Mononuclear cell (primary cell): ENCODE measurements around the gene TAPT1. TPM values are rescaled to one million over a fixed set of nuclear protein-coding genes. Genes with fewer than 3 reads are reported as not detected.
A peak's percentile ranks its signal among the peaks of the same experiment; 100 is the strongest.
"Not testable (repeated sequence)": the region's sequence is repeated elsewhere in the genome, so short reads cannot be mapped to it uniquely, and the experiment has no call there.

Experiments used
- H3K27me3 ChIP-seq: 2 replicates; pipeline ENCODE4 v1.6.0; 2011; ENCODE audit warnings: low read length, control low read depth; ENCODE audit not compliant: insufficient read depth
- H3K4me1 ChIP-seq: 2 replicates; pipeline ENCODE4 v1.5.1; 2011; ENCODE audit warnings: mild to moderate bottlenecking, low read length, control low read depth; ENCODE audit not compliant: insufficient read depth
- H3K4me3 ChIP-seq: 2 replicates; pipeline ENCODE4 v1.5.1; 2011; ENCODE audit warnings: mild to moderate bottlenecking, low read length, moderate library complexity
- H3K9me3 ChIP-seq: 2 replicates; pipeline ENCODE4 v1.5.1; 2011; ENCODE audit warnings: low read depth, mild to moderate bottlenecking, control low read depth, low read length
- total RNA-seq: library from RNA; depleted of rRNA; stranded (reverse); fragments of >200 nt; gene quantifications from one replicate; pipeline ENCODE4 v1.2.3, GENCODE V29; 2012

The TAPT1 gene, protein sequence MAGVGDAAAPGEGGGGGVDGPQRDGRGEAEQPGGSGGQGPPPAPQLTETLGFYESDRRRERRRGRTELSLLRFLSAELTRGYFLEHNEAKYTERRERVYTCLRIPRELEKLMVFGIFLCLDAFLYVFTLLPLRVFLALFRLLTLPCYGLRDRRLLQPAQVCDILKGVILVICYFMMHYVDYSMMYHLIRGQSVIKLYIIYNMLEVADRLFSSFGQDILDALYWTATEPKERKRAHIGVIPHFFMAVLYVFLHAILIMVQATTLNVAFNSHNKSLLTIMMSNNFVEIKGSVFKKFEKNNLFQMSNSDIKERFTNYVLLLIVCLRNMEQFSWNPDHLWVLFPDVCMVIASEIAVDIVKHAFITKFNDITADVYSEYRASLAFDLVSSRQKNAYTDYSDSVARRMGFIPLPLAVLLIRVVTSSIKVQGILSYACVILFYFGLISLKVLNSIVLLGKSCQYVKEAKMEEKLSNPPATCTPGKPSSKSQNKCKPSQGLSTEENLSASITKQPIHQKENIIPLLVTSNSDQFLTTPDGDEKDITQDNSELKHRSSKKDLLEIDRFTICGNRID
- total RNA-seq = 91.8 TPM

DNA sequence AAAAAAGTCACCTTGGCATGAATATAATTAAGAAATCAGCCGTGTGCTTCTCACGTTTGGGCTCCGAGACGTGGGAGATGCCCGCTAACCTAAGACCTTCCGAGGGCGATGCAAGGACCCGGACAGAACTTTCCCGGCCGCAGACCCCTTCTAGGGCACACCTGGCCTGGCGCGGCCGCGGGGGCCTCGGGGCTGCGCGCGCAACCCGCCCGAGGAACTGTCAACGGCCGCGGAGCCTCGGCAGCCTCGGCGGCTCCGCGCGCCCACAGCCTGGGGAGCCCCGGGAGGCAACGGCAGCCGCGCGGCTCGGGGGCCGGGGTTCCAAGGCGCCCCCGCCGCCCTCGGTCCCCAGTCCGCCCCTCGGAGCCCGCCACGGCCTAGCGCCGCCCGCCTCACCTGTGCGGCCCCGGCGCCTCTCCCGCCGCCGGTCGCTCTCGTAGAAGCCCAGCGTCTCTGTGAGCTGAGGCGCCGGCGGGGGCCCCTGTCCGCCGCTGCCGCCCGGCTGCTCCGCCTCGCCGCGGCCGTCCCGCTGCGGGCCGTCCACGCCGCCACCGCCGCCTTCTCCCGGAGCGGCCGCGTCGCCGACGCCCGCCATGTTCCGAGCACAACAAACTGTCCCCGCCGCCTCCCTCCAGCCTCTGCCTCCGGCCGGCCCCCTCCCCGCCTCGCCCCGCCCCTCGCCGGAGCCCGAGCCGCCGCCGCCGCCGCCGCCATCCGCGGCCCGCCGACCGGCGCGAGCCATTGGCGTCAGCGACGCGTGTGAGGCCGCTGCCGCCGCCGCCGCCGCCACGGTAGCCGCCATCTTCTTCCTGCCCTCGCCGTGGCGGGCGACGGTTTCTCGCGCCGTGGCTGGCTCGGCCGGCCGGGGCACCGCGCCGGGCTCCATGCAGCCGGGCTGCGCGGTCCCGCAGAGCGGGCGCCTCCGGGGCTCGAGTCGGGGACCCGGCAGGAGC is at the start of gene TAPT1:
TAPT1 (minus strand) TSS at position 609 of the 953 bp plus-strand sequence; CDS start at position 595, 14 bp downstream.
- no peaks in the 10 kb centered on the region for H3K27me3 ChIP-seq
- no peaks in the 10 kb centered on the region for H3K9me3 ChIP-seq
- peak within 1 kb of the TSS; percentile 83 for H3K4me3 ChIP-seq
- peaks cover 34% of the 10 kb centered on the region for H3K4me1 ChIP-seq

DNA sequence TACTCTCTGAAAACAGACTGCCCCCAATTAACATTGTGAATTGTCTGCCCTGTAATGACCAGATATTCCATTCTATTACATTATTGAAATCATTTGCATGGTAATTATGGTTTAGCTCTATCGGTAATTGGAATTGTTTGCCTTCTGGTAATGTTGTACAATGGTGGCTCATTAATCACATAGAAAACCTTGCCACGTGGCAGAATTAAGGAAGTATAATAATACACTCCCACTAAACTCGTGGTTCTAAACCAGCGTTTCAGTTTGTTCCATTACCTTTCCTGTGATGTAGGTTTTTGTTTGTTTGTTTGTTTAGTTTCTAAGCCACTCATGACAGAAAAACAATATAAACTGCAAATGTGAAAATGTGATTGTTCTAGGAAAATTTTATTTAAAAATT is 45.1 kb upstream of the TAPT1 start:
- Histone ChIP-seq H3K4me3 (no peak overlapping the region), H3K9me3 (no peaks in the 10 kb centered on the region), H3K4me1 (peaks cover 23% of the 10 kb centered on the region), H3K27me3 (no peaks in the 10 kb centered on the region)

DNA sequence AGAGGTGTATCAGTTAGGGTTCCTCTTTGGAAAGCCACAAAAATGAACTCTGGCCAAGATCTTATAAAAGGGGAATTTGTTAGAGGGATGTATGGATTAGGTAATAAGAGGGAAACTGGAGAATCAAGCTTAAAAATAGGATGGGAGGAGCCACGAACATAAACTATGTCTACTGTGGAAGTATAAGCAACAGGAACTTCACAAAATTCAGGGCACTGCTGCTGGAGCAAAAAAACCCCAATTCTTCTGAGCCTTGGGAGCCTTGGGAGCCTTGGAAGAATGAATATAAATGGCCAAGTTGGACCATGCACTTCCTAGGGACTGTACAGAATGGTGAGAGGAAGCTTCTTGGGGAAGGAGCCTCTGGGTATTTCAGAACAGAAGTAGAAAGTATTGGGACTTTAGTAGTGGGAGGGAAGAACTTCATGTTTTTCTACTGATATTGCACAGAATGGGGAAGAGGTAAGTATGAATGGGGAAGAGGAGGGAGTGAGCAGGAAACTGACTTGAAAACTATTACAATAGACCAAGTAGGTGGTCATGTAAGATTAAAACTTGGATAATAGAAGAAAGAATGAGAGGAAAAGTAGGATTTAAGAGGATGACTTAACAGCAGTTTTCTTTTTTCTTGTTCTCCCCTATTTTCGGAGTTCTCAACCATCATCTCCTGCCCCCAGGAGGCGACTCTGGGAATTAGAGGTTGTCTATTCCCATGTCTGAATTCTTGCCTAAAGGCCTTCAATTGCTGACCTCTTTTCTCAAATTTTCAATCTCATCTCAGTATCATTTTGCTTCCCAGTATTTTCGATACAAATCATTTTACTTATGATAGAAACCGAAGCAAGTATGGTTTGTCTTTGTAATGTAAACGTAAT is 44.4 kb upstream of the TAPT1 start:
- Histone ChIP-seq H3K4me3 (no peak overlapping the region), H3K27me3 (no peaks in the 10 kb centered on the region), H3K9me3 (no peaks in the 10 kb centered on the region), H3K4me1 (peaks cover 23% of the 10 kb centered on the region)

DNA sequence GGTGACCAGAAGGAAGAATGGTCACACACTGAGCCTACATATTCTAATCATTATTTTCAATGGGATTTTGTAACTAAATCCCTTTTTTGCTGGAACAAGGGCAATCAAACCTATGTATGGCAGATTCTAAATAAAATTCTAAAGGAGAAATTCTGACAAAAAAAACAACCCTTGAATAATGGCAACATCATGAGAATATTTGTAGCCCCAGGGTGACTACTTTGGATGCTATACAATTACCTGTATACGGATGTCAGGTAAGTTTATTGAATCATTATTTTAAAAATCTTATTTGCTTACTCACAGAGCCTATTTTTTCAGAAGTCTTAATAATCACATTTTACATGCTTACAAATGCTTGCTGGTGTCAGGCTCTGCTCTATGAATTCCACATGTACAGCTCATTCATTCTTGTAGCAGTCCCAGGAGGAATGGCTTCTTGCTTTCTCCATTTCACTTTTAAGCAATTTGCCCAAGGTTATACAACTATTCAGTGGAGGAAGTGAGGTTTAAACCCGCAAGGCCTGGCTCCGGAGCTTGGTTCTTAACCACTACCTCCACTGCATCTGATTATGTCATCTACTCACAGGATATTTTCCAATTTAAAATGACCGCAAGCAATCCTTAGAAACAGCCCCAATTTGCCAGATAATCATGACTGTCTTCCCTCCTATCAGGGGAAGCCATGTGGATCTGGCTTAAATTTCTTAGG is 43.6 kb upstream of the TAPT1 start:
- not testable (repeated sequence) for H3K27me3 ChIP-seq, H3K4me3 ChIP-seq, H3K9me3 ChIP-seq
- H3K4me1 ChIP-seq = peaks cover 23% of the 10 kb centered on the region

DNA sequence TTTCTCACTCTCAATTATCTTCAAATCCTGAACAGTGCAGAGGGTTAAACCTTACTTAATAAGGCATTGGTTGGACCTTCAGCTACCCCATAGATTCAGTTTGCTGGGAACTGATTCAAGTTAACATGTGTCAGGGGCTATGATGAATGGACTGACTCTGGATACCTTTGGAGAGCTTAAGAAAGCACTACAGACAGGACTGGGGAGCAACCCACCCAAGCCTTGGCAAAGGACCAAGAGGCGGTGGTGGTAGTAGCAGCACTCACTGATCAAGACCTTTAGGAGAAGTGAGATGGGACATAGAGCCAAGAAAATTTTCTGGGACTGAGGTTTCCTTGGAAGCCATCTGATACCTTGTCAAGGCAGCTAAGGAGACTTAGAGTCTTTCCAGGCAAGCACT is 43.0 kb upstream of the TAPT1 start:
- Histone ChIP-seq H3K4me3 (no peak overlapping the region), H3K4me1 (peaks cover 23% of the 10 kb centered on the region), H3K9me3 (no peaks in the 10 kb centered on the region), H3K27me3 (no peaks in the 10 kb centered on the region)

DNA sequence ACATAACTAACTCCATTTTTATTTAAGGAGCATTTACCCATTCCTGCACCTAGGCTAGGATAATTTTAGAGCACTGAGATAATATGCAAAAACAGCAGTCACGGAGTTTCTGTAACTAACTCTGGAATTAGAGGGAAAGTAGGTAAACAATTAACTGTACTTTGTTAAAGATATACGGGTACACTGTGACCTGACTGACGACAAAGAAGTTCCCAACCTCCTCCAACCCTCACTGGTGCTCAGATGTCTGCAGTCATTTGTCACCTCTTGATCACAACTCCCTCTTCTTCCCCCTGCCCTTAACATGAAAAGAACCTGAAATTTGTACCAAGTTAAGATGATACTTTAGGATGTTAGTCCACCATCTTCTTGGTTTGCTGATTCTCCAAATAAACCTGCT is 42.0 kb upstream of the TAPT1 start:
- H3K4me1 ChIP-seq = peaks cover 23% of the 10 kb centered on the region
- no peaks in the 10 kb centered on the region for H3K9me3 ChIP-seq
- no peaks in the 10 kb centered on the region for H3K27me3 ChIP-seq
- H3K4me3 ChIP-seq = no peak overlapping the region

DNA sequence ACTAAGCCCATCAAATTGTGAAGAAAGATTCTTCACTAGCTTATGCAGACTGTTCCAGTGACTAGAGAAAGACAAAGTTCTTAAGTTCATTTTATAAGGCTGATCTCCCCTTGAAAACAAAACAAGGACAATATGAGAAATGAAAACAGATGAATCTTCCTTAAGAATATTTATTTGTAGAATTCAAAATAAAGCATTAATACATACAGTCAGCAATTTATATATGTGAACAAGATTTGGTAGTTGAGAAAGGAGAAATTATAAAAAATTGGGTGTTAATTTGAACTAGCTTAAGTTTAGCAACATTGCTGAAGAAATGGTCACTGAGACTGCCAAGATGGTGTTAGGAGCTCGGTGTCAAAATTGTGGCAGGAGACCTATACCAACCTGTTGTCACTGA is 41.4 kb upstream of the TAPT1 start:
- H3K9me3 ChIP-seq = no peaks in the 10 kb centered on the region
- H3K4me3 ChIP-seq = no peak overlapping the region
- H3K4me1 ChIP-seq = peaks cover 26% of the 10 kb centered on the region
- no peaks in the 10 kb centered on the region for H3K27me3 ChIP-seq

DNA sequence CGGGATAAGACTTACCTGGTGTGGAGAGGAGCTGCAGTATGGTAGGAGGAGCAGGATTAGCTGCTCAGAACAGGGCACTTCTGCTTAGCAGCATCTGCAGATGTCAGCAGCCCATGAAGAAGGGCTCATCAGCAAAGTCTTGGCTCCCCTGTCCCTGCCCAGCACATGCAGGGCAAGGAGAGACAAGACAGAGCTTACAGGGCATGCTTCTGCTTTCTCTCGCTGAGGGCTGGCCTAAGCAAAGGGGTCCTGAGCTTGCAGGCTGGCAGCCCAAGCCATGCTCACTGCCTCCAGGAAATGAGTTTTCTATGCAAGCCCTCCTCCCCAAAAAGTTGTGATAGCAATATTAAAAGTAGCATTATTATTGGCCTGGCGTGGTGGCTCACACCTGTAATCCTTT is 39.5 kb upstream of the TAPT1 start:
- Histone ChIP-seq H3K27me3 (no peaks in the 10 kb centered on the region), H3K4me1 (peaks cover 25% of the 10 kb centered on the region), H3K9me3 (no peaks in the 10 kb centered on the region), H3K4me3 (no peak overlapping the region)

DNA sequence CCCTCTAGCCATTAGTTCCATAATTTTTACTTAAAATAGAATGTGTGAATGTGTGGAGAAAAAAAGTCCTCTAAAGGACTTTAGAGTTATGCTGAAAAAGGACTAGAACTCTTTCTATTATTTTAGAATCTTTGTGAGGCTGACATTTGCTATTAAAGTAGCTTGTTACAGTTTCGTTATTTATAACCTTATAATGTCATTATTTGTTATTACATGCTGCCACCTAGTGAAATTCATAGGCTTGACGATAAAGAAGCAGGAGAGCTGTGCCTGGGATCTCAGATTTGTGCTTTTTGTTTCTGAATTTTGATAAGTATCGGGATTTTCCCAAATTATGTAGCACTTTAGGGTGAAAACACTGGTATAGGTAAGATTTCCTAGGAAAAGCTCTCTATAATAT is 38.5 kb upstream of the TAPT1 start:
- no peaks in the 10 kb centered on the region for H3K9me3 ChIP-seq
- H3K27me3 ChIP-seq = no peaks in the 10 kb centered on the region
- H3K4me1 ChIP-seq = peaks cover 15% of the 10 kb centered on the region
- H3K4me3 ChIP-seq = no peak overlapping the region

DNA sequence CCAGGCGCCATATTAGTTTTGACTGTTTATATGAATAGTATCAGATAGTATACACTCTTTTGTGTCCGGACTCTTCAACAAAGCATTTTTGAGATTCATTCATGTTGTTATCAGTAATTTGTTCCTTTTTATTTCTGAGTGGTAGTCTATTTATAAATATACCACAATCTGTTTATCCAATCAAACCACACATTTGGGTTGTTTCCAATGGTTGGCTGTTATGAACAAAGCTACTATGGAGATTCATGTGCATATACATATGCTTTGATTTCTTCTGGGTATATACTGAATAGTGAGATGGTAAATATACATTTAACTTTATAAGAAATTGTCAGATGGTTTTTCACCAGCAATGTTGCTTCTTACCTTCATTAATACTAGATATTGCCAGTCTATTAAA is 36.8 kb upstream of the TAPT1 start:
- no peaks in the 10 kb centered on the region for H3K27me3 ChIP-seq
- no peaks in the 10 kb centered on the region for H3K9me3 ChIP-seq
- H3K4me1 ChIP-seq = peaks cover 8% of the 10 kb centered on the region
- no peak overlapping the region for H3K4me3 ChIP-seq

DNA sequence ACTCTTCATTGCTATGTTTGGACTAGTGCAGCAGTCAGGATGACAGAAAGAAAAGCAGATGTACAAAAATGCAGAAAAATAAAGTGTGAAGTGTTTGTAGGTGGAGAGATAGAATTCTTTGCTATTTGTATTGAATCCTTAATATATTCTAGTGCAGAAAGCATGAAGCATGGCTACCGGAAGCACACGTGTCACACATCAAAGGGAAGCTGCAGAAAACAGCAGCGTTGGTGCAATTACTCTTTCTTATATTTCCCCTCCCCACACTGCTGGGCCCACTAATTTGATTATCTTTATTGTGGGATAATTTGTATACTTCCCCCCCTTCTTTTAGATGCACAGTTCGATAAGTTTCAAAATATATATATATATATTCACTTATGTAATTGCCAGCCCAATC is 35.9 kb upstream of the TAPT1 start:
- H3K9me3 ChIP-seq = no peaks in the 10 kb centered on the region
- H3K4me3 ChIP-seq = no peak overlapping the region
- H3K4me1 ChIP-seq = peaks cover 8% of the 10 kb centered on the region
- no peaks in the 10 kb centered on the region for H3K27me3 ChIP-seq

DNA sequence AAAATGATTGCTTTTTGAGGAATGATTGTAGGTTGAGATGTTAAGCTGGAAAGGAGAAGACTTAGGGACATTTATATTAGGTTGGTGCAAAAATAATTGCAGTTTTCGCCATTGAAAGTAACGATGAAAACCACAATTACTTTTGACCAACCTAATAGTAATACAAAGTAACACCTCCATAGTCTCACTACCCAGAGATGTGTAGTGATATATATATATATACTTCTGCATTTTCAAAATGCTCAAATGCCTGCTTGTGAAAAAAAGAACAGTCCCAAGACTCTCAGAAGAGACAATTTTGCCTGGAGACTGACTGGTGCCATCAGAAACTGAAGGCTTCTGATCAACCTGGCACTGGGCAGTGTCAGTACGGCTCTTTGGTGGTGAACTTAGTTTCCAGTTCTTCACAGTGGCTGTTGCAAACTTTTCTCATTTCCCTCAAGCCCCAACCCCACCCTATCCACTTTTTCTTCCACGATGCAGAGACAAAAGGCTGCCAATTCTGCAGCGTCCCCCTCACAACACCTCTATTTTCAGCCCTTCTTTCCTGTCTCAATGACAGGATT is 35.1 kb upstream of the TAPT1 start:
- Histone ChIP-seq H3K4me1 (peaks cover 8% of the 10 kb centered on the region), H3K9me3 (no peaks in the 10 kb centered on the region), H3K4me3 (no peak overlapping the region), H3K27me3 (no peaks in the 10 kb centered on the region)

DNA sequence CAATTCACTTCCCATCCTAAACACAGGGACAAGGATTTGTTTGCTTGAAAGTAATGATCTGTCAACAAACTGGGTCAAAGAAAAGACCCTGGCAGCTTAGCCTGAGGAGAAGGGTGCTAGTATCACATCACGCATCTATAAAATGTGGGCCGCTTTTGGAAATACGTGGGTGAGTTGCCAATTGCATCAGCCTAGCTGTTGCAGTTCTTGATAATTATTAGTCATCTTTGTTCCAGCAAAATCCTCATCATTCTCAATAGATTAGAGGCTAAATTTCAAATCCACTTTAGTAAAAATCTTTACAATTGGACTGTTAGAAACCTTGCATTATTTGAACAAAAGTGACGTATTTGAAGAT is 33.6 kb upstream of the TAPT1 start:
- Histone ChIP-seq H3K4me3 (no peak overlapping the region), H3K27me3 (no peaks in the 10 kb centered on the region), H3K4me1 (peaks cover 8% of the 10 kb centered on the region), H3K9me3 (no peaks in the 10 kb centered on the region)
